ELF-1 (cell line): Measurements from ENCODE around the gene GNAT2.
"Not testable (repeated sequence)": the region's sequence is repeated elsewhere in the genome, so short reads cannot be mapped to it uniquely, and the experiment has no call there.

Source experiments
- DNase-seq: peaks from one replicate; pipeline ENCODE4 v3.0.0-alpha.2; 2016; ENCODE audit warnings: low read depth, low spot score

Gene GNAT2

DNA sequence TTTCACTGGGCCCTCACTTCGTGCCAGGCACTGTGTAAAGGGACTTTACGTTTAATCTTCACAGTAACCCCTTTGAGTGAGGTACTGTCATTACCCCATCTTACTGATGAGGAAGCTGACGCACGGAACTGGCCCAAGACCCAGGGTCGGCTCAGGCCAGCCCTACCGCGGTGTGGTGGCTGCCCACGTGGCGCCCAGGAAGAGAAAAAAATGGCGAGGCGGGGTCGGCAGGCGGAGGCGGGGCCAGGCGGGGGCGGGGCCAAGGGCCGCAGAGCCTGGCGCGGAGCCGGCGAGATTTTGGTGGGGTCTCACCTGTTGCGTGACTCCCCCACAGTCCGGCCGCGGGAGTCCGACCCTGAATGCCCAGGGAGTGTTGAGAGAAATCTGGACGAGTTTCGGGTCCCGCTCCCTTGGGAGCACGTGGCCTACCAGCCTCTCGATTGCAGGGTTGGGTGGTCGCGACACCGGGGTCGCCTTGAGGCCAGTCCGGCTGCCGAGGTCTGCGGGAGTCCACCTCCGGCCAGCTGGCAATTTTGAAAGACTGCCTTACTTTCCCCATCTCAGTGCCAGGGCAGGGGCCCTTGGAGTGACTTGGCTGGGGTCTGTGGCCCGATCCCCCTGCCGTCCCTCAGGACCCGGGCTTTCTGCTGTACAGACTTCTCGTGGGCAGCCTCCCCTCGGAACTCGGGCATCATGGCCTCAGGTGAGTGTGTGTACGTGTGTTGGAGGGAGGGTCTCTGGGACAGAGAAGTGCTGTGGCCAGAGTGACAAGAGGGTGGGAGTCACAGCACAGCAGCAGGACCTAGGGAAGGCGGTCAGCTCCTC, at the start of gene GNAT2, which contains the start of gene AMPD2:
GNAT2 (minus strand) TSS at position 41 of the 825 bp plus-strand sequence. CDS start 6,746 bp downstream, outside the sequence.
AMPD2 (plus strand) TSS at position 262 of the 825 bp plus-strand sequence. CDS start 1,339 bp downstream, outside the sequence.
- peak; percentile 80 for DNase-seq

DNA sequence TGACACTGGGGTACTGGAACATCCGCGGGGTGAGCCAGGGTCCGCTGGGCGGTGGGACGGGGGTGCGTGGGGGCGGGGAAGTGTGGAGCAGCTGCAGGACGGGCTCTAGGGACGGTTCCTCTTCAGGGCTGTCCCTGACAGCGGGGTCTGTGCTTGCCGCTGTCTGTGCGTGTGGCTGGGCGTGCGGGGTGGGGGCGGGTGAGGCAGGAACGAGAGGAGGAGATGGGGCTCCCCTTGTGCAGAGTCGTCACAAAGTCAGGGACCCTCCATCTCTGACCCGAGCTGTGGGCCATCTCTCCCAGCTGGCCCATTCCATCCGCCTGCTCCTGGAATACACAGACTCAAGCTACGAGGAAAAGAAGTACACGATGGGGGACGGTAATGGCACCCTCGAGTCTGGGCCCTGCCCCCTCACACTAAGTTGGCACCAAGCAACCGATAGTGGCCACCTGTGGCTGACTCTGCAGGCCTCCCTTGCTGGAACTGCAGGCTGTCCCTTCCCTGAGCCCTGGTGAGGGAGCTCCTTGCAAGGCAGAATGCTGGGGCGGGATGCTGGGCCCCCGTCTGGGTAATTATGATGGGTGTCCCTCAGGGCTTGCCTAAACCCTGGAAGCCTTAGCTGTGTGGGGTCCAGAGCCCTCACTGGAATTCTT, 48.8 kb upstream of the GNAT2 start:
- DNase-seq = no peak

DNA sequence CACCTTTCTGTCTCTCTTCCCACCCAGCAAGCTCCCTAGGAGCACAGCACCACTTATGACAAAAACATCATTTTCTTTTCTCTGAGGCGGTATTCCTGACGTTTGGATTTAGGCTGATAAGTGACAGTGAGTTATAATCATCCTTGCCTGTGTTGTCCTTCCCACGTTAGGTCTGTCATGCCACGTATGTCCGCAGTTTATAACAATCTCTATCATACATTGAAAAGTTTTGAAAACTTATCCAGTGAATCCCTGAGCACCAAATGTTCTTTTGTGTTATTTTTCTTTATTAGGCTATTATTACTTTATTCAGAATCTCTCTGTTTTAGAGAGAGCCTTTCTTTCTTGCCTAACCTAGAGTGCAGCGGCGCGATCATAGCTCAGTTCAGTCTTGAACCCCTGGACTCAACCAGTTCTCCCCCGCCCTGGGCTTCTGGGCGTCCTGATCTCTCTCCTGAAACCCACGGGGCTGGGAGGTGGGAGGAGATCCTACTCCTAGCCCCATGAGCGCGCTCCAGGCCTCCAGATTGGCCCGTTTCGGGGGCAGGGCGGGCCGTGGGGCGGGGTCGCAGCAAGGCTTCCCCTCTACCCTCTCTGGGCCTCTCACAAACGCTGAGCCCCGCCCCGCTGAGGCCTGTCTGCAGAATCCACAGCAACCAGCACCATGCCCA, 48.2 kb upstream of the GNAT2 start, which contains the start of gene GSTM2:
GSTM2 (plus strand) TSS at position 606 of the 671 bp plus-strand sequence; CDS start at position 665, 59 bp downstream.
- DNase-seq = peak; percentile 90

DNA sequence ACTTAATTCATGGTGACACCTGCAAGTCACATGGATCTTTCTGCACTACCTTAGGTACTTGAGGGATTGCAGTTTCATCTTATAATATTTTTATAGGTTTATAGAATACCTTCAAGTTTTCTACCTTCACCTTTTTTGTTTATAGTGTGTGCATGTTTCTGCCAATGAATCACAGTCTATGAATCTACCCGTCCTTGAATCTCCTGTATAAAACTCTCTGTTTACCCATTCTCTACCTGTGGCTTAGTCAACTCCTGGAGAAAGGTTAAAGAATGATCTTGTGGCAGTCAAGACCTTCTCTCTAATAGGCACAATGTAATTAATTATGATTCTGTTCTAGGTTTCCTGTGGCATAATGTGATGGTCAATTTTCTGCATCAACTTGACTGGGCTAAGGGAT, 45.3 kb upstream of the GNAT2 start:
- no peak for DNase-seq

DNA sequence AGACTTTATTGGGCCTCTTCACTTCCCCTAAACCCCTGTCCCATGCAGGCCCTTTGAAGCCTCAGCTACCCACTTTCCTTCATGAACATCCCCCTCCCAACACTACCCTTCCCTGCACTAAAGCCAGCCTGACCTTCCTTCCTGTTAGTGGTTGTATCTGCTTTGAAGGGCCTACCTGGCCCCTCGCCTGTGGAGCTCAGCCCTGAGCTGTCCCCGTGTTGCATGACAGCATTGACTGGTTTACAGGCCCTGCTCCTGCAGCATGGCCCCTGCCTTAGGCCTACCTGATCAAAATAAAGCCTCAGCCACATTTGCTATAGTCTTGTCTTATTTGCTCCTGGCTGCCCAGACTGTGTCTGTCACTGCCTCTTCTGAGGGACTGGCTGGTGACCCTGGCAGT, 42.0 kb upstream of the GNAT2 start:
- no peak for DNase-seq

DNA sequence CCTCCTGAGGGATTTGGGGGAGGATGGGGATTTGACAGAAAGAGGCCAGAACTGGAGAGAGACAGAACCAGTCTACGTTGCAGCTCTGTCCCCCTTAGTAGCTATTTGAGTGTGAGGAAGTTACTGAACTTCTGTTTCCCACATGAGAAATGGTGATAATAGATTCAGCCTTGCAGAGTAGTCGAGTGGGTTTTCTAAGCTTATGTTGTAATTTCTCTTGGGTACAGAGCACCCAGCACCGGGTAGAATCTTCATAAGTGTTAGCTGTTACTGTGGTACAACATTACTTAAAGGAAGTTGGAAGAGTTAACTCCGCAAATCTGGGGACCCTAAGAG, 41.2 kb upstream of the GNAT2 start:
- DNase-seq = not testable (repeated sequence)

DNA sequence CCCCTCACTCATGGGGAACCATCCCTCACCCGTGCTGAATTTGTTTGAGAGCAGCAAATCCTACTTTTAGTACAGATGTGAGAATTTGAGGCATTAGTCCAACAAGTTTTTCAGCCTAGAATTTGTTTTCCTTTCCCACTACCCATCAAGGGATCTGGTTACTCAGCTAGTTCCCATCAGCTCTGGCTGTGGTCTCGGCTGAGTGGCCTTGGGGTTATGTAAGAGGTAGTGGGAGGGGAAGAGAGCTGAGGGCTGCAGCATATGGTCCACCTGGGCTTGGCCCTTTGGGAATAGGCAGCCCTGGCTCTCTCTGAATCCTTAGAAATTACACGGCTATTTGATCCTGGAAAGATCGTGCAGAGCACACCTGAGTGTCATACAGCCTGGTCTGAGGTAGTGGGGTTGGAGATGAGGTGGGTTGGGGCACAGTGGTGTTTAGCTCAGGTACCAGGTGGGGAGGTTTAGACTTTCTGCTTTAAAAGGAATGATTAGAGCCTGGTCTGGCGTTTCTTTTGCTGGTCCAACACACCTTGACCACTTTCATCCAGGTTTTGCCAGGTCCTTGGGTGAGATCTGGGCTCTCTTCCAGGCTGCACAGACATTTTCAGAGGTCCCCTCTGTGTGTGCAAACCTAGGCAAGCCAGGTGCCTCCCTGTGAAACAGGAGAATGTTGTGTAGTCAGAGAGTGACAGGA, 40.7 kb upstream of the GNAT2 start:
- no peak for DNase-seq

DNA sequence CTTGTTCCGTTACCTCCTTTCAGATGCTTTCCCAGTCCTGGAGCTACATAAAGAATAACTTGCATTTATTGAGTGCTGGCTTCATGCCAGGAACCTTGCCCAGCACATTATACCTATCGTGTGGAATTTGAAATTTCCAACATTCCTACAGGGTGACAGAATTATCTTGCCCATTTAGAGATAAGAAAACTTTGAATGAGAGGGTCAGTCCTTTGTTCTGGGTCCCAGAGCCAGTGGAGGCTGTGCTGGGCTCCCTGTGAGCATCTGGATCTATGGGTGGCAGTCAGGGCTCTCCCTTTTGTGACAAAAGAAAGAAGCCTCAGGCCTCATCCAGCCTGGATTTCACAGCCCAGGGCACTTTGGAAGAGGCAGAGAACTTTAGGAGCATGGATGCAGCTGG, 39.7 kb upstream of the GNAT2 start:
- no peak for DNase-seq

DNA sequence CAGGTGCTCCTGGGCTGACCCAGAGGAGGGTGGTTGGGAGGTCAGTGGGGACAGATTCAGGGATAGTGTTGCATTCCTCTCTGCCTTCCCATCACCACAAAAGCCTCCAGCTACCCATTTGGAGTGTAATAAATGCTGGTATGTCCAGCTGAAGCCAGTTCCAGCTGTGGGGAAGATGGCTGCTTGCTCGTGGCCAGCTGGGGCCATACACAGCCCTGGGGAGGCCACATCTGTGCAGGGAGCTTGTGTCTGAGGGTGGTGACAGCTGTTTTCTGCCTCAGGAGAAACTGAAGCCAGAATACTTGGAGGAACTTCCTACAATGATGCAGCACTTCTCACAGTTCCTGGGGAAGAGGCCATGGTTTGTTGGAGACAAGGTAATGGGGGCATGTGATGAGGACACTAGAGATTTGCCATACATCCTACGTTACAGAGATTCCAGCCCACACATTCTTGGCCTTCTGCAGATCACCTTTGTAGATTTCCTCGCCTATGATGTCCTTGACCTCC, 39.2 kb upstream of the GNAT2 start:
- DNase-seq = no peak

DNA sequence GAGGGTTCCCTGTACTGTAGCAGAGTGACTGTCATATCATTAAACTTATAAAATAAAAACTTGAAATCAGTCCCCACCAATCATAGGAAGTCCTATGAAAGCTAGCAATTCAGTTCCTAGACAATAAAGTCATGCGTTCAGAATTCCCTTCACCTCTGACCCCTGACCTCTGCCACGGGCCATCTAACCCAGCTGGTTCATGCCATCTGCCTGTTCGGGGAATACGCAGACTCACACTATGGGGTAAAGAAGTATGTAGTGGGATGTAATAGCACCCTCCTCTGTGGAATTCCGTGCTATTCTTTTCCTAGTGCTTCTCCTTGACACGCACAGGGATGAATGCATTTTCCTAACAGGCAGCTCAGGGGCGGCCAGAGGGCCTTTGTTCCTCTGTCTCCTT, 38.6 kb upstream of the GNAT2 start:
- no peak for DNase-seq

DNA sequence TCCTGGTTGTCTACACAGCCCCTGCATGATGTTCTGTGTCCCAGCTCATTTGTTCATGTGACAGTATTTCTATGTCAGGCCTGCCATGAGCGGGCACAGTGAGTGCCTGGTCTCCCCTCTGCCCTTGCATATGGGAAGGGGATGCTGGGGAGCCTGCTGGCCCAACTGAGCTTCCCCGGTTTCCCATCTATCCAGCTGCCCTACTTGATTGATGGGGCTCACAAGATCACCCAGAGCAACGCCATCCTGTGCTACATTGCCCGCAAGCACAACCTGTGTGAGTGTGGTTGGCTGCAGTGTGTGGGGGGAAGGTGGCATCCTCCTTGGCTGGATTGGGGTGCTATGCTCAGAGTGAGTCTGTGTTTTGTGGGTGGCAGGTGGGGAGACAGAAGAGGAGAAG, 38.0 kb upstream of the GNAT2 start:
- no peak for DNase-seq

DNA sequence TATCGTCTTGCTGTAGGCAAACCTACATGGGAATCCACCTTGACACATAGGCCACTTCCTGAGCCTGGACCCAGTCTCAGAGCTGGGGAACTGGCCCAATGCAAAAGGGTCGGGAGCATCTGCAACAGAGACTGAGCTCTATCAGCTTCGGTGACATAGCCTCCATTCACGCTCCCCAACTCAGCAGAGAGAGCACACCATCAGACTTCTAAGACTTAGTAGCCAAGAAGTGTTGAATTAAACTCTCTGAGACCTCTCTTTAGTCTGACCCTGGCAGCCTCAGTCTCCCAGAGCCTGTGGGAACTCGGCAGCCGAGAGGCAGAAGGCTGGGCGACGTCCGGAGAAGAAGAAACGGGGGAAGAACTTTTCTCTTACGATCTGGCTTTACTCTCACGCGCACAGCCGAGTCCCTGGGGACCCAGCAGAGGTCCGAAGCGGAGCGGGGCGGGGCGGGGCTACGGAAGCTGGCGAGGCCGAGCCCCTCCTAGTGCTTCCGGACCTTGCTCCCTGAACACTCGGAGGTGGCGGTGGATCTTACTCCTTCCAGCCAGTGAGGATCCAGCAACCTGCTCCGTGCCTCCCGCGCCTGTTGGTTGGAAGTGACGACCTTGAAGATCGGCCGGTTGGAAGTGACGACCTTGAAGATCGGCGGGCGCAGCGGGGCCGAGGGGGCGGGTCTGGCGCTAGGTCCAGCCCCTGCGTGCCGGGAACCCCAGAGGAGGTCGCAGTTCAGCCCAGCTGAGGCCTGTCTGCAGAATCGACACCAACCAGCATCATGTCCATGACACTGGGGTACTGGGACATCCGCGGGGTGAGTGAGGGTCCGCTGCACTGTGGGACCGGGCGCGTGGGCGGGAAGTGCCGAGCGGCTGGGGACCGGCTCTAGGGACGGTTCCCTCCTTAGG, 36.5 kb upstream of the GNAT2 start, which contains the start of gene GSTM4:
GSTM4 (plus strand) TSS at position 485 of the 905 bp plus-strand sequence; CDS start at position 776, 291 bp downstream.
- DNase-seq = peak; percentile 90

DNA sequence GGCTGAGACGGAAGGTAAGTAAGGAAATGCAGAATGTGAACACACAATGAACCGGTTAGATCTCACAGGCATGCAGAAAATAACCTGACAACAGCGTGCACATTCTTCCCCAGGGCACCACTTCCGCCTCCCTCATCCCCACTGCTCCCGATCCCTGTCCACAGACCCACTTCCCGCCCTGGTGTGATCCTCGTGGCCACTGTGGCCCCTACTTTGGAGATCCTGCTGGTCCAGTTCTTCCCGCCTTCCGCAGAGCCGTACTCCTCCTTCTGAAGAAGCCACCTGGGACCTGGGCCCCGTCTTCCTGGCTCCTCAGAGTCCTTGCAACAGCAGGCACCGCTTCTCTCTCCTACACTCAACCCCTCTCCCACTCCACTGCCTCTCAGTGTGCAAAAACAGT, 35.1 kb upstream of the GNAT2 start:
- no peak for DNase-seq

DNA sequence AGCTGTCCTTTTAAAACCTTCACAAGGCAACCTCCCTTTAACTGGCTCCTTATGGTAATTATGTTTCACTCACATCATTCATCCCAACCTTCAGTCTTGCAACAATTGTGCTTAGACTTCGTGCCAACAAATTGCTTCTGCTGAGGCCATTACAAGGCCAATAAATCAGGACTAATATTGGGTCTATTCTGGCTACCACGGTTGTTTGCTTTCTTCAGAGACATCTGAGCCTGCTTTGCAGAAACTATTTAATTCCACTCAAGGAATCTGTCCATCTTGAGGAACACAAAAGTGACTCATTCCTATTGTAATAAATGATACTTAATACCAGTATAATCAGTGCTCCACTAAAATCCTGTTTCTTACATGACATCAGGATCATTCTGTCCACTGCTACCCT, 33.9 kb upstream of the GNAT2 start:
- DNase-seq = no peak

DNA sequence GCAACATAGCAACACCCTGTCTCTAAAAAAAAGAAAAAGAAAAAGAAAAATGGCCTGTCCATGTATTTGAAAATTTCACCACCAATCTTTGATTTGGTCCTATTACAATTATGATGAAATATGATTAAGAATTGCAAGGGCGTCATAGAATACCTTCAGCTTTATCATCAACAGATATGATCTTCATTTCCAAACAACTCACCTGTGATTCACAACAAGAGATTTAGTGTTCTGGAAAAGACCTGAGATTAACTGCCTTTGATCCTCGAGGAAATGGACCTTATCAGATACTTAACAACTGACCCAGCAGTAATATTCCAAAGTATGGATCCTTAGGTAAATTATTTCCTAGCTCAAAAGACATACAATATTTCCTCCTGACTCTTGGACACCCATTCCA, 33.0 kb upstream of the GNAT2 start:
- no peak for DNase-seq

DNA sequence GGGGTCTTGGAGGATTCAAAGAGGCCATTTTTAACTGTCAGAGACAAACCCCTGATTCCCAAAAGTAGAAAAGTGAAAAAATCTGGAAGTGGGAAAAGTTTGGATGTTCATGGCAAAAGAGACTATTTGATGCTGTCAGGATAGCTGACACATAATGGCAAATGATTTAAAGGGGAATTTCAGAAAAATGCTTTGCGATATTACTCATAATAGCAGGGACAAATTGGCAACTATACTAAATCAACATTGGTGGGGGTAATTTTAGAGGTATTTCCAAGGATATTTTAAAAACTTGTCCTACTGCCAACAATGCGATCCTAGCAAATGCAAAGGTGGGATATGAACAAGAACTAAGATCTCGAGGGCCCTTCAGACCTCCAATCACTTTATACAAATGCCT, 31.2 kb upstream of the GNAT2 start:
- no peak for DNase-seq

DNA sequence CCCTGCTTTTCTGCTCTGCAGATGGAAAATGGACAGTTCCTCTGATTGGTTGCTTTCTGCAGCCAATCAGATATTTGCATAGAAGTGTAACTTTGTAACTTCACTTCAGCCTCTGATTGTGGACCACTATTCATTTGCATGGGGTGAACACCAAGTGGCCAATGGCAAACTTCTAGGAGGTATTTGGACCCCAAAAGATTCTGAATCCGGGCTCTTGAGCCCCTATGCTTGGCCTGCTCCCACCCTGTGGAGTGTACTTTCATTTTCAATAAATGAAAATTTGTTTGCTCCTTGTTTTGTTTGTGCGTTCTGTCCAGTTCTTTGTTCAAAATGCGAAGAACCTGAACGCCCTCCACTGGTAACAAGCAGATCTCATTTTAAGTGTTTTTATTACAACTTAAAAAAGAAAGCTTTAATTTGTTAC, 30.1 kb upstream of the GNAT2 start:
- no peak for DNase-seq

DNA sequence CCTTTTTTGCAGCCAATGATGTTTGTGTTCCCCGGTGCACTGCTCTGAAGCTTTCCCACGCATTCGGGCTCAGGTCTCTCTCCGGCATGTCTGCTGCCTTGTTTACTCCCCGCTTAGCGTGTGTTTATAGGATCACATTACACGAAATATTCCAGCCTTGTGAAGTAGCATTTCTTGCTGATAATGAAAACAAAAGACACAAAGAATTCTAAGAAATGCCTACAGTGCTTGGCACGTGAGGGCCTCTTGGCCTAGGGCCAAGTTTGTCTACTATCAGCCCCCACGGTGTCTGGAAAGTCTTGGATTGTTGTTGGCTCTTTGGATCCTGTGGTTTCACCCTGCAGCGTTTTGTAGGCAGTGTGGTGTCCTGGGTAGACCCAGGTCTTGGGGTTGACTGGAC, 25.3 kb upstream of the GNAT2 start:
- peak; percentile 87 for DNase-seq

DNA sequence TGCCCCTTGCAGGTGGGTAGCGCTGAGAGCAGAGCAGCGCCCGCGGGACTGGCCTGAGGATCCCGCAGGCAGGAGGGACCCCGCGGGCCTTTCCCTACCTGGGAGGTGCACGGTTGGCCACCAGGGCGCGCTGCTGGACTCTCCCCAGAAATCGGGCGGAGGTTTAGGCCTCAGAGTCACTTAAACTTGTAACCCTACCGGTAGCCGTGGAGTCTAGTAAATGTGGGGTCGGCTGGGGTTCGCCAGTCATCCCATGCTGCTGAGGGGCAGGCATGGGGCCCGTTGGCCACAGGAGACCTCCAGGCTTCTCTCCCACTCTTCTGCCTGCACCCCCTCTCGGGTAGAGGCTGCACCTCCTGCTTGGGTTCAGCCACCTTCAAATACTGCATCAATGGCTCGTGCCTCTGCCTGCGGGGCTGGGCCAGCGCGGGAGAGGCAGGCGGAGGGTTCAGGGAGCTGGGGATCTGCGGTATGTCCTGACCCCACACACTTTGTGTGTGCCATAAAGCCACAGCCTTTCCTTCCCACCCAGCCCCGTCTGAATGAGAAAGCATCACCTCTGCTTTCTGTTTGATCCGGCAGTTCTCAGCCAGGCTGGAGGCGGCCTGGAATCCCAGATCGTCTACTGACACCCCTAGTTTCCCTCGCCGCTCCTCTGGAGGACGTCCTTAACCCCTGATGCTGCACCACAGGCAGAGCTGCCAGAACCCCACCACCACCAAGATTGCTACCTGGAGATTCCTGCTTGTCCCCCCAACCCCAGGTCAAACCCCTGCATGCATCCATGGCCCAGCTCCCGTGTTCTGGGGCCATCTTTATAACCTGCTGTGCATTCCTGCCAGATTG, 24.2 kb upstream of the GNAT2 start:
- peak; percentile 91 for DNase-seq
